NCI-H748 treated with DMSO at 0.1 percent for 48 hours (cell line): ENCODE measurements around the gene ITGB6.

Source experiments
- DNase-seq: peaks from one replicate; lab custom pipeline; 2025; lab: John Stamatoyannopoulos, UW

The ITGB6 gene

GRCh38 chr2:160051371-160051800 lies 148.7 kb downstream of the ITGB6 start:
- DNase-seq: no peak

- no peak for DNase-seq
Measured at GRCh38 chr2:160050147-160050546, 149.9 kb downstream of the ITGB6 start.
